GM18499 (cell line): ENCODE data around the gene RPS3A.
A peak's percentile ranks its signal among the peaks of the same experiment; 100 is the strongest.
"Not testable (repeated sequence)": the region's sequence is repeated elsewhere in the genome, so short reads cannot be mapped to it uniquely, and the experiment has no call there.

Experiments
- ATAC-seq: cut with Tn5 transposase; IDR thresholded peaks from one replicate; pipeline ENCODE4 v1.9.1; 2021; ENCODE audit warnings: moderate number of reproducible peaks; ENCODE audit not compliant: insufficient read depth, unreplicated experiment

RPS3A gene

DNA sequence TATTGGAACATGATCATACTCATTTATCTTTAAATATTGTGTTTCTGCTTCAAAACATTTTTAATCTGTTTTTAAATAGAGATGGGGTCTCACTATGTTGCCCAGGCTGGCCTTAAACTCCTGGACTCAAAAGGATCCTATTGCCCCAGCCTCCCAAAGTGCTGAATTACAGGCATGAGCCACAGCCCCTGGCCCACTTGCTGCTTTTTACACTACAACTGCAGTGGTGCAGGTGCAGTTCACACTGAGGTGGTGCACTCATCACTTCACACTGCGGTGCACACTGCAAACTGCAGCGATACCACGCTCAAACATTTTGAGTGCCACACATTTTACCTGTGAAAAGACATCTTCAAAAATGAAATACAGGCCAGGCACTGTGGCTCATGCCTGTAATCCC is 10.8 kb downstream of the RPS3A start:
- ATAC-seq: no peak

DNA sequence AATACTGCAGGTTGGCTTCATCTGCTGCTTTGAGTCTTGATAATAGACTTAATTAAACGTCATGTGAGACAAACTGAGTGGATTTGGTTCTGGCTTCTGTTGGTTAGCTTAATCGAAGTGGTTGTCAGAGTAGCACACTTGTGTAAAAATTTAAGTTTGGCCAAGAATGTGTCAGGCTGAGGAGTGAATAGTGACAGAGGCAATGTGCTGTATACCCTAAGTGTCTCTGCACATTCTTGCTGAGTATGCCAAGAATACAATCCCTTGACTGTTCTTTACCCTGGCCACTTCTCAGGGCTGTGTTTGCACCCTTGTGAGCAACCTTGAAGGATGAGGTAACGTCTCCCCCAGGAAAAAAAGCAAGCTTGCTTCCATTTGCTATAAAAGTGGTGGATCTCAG is 14.9 kb downstream of the RPS3A start:
- ATAC-seq: no peak

DNA sequence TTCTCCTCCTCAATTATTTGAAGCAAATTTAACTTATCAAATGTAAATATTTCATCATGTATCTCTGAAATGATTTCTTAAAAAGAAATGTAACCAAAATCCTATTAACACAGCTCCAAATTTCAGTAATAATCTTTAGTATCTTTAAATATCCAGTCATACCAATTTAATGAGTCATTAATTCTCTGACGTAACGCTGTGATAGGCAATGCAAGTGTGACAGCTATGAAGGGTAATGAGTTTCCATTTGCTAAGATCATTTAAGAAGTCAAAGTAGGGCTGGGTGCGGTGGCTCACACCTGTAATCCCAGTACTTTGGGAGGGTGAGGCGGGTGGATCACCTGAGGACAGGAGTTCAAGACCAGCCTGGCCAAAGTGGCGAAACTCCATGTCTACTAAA is 15.6 kb downstream of the RPS3A start:
- ATAC-seq: no peak

DNA sequence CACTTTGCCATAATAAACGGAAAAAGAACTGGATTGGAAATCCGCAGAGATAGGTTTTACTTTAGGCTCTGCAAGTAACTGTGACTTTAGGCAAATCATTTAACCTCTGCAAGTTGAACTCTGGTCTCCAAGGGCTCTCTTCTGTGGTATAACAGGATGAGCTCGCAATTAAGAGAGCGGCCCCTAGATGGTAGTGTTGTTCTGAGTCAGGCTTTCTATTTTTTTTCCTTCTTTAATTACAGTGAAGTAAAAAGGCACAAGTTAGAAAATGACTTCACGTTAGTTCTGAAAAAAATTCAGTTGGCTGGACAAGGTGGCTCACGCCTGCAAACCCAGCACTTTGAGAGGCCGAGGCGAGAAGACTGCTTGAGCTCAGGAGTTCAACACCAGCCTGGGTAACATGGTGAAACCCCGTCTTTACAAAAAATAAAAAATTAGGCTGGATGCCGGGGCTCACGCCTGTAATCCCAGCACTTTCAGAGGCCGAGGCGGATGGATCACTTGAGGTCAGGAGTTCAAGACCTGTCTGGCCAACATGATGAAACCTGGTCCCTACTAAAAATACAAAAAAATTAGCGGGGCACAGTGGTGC is 18.0 kb downstream of the RPS3A start:
- peak; percentile 94 for ATAC-seq

DNA sequence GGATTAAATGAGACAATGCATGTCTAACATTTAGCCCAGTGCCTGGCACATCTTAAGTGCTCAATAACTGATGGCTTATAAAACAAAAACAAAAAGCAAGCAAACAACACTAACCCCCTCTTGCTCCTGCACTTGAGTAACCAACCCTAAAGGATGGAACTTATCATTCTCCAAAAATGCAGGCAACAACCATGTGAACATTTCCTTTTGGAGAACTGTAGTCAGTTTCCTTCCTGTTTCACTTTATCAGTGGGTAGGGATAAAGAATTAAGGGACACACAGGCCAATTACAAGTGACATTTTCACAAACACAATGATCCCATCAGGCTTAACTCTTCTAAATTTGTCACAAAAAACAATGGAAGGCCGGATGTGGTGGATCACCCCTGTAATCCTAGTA is 30.4 kb downstream of the RPS3A start:
- ATAC-seq: no peak

DNA sequence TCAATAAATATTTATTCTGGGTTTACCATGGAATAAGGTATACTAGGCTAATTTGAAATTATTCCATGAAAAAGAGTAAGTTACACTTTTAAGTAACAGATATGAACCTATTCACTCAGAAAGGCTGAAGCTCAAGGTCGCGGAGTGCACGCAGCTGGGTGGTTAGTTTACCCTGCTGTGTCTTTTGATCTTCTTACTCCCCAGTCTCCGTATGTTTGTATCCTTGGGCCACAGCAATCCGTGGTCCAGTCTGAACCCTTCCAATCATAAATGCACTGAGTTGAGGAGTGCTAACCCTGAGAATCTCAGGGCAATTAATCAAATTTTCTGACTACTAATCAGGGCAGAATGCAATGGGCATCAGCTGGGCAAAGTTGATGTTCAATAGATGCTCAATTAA is 33.9 kb downstream of the RPS3A start:
- no peak for ATAC-seq

DNA sequence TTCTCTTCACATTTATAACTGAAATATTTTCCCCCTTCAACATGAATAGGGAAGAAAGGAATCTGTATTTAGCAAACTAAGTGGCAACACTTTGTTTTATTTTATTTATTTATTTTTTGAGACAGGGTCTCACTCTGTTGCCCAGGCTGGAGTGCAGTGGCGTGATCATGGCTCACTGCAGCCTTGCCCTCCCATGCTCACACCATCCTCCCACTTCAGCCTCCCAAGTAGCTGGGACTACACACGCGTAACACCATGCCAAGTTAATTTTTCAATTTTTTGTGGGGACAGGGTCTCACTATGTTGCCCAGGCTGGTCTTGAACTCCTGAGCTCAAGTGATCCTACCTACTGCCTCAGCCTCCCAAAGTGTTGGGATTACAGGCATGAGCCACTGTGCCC is 36.6 kb downstream of the RPS3A start:
- ATAC-seq: not testable (repeated sequence)

DNA sequence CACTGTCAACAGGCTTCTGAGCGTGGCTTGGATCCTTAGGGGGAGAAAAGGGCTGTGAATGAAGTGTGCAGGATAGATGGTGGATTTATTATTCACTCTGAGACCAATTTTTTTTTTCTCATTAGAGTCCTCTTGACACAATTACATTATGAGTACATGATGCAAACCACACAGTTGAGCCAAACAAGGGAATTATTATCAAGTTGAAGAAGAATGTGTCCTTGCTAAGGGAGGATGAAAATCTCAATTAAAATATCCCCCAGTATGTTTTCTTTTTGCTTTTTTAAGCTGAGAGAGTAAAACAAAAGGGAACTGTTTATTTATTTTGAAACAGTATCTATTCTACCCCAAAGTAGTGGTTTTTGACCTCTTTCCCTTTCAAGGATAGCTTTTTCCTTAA is 40.4 kb downstream of the RPS3A start:
- no peak for ATAC-seq

DNA sequence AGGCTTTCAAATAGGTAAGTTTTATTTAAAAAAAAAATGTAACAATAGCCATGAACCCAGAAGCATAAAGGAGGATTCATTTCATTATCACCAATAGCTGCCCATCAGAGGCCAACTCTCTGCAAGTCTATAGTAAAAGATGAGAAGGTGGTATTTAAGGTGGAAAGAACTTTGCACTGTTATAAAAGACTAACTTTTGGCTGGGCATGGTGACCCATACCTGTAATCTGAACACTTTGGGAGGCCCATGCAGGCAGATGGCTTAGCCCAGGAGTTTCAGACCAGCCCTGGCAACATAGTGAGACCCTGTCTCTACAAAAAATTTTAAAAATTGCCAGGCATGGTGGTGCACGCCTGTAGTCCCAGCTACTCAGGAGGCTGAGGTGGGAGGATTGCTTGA is 43.3 kb downstream of the RPS3A start:
- ATAC-seq: no peak

DNA sequence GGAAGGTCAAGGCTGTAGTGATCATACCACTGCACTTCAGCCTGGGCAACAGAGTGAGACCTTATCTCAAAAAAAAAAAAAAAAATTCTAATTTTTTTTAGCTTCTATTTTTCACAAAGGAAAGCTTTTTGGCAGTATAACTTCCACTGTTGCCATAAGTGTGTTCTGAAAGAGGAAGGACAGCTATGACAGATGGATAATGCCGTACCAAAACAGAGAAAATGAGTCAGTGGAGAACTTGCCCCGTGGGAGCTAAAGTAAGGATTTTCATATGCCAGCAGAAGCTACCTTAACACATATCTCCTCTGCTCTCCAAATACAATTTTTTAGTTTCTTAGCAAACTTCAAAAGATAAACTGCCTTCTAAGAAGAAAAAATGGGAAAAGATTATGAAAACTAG is 43.7 kb downstream of the RPS3A start:
- no peak for ATAC-seq

DNA sequence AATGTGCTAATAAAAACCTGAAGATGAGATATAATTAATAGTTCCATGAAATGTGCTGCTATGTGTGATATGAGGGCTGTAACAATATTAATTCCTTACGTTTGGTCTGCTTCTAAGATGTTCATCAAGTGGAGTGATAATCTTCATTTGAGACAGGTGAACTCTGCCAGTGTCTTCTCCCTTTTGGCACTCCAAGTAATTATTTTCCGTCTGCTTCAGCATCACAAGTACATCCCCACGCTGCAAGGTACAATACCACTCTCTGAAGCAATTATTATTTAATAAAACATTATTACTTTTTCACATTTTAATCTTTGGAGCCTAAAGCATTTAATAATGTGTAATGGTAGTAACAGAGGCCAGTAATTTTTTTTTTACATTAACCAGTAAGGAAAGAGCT is 44.4 kb downstream of the RPS3A start:
- no peak for ATAC-seq

DNA sequence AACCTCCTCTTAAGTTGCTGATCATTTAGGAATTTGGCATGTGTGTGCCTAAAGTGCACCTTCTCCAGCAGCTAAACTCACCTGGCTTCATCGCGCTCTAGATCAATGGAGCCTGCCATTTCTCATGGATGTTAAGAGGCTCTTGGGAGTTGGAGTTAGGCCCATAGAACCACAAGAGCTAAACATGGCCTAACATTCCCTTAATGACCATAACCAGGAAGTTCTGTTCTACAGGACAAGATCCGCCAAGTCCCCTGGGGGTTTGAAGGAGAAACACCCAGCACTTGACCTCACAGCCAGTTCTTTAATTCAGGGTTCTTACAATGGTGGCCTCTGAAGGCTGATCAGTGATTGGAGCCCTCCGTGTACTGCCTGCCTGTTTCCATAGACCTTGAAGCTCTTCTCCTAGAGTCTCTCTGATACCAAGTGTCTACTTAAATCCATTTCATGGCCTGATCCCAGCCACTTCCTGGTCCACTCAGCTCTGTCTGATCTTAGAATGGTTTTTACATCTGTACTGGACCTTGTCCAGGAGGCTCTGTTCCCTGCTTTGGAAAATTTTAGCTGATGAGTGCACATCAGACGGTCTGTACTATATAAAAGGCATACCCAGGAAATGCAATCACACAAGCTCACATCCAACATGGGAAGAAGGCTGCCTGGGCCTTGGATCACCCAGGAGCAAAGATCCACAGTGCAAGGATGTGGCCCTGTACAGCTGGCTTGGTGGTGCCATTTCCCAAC is 45.1 kb downstream of the RPS3A start:
- ATAC-seq: no peak

DNA sequence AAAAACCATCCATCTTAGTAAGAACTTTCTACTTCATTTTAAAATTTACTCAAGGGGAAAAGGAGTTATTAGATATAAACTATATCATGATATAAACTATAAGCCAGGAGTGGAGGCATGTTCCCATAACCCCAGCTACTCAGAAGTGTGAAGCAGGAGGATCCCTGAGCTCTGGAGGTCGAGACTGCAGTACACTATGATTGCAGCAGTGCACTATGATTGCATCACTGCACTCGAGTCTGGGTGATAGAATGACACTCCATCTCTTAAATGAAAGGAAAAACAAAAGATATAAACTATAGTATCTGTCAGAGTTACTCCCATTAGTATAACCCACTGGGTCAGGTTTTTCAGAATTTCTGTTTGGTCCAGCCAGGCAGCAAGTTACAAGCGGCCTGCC is 47.6 kb downstream of the RPS3A start:
- no peak for ATAC-seq

DNA sequence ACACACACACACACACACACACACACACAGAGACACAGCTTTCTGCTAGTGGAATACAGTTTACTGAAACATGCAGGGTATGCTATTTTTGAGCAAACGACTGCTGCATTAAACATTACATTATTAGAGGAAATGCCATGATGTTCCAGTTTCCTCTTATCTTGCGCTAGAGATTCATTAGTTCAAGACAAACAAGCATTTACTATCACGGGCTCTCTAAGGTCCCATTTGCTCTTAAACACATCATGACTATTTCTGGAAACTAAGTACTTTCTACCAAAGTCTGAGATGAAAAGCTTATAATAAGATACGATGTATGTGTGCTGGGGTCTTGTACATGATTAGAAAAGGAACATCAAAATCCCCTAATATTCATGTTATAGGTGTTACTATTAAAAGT is 48.8 kb downstream of the RPS3A start:
- no peak for ATAC-seq

DNA sequence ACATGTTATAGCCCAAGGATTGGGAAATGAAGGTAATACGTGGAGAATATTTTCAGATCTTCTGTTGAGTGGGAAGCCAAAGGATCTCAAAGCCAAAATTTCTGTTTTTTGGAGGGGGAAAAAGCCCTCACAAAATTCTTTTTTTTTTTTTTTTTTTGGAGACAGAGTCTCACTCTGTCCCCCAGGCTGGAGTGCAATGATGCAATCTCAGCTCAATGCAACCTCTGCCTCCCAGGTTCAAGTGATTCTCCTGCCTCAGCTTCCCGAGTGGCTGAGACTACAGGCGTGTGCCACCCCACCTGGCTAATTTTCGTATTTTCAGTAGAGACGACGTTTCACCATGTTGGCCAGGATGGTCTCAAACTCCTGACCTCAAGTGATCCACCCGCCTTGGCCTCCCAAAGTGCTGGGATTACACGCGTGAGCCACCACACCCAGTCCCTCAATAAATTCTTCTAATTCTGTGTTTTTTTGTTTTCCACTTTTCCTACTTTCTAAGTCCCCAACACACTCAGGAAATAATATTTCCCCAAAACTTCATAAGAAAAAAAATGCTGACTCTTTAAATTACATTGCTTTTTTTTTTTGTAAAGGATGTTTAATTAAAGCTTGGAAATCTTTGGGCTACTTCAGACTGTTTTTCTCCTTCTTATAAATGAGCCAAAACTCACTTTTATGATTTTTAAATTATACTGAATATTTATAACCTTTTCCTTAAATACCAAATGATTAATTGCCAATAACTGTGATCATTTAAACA is 51.6 kb downstream of the RPS3A start:
- no peak for ATAC-seq

DNA sequence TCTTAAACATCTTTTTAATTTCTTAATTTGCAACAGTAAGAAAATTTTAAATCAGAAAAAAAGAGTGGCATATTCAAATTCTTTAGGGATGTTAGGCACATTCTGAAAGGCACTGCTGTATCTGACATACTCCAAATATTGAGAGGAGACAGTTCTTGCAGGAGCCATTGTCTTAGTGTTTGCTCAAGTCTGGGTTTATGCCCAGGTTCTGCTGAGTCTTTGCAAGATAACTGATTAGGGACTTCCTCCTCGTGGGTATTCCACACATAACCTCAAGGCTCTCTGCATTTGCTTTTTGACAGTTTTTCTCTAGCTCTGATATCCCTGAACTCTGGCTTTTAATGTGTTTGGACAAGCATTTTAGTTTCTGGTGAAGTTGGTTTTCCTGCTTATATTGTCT is 52.6 kb downstream of the RPS3A start:
- ATAC-seq: no peak

DNA sequence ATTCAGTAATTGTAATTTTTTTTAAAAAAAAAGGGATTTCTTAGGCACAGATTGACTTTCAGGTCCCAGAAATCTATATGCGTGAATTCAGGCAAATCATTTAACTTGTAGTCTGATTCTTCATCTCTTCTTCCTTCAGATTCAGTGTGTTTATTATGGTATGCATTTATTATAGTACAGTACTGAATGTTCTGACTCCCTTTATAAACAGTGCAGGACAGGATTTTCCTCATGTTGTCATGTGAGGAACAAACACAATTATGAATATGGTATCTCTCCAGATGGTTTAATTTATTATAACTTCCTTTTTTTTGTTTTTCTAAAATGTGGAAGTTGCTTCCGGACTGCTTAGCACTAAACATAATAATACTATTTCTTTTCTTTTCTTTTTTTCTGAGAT is 54.2 kb downstream of the RPS3A start:
- no peak for ATAC-seq
